ENCODE measurements around the gene CHD2.

CHD2 gene

DNA sequence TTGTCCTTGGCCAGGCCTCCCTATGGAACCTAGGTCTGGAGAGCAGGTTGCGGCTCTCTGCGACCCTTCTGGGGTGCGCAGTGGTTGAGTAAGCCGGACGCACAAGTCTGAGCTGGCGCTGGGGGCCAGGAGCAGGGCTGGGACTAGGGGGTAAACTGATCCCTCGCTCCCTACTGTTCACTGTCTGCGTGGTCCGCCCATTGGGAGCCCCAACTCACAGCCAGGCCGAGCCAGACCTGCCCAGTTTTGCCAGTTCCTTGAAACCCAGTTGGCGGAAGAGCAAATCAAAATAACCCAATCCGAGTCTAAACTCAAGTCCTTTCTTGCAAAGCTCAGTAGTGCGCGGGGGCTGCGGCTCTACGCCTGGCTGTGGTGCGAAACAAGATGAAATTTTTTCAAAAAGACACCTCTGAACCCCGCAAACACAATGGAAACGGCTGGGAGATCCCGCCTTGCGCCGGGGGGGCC is 171.4 kb downstream of the CHD2 start:
- Histone ChIP-seq H4K20me1 (ENCODE audit: insufficient read depth) (no peaks in the 10 kb centered on the region), H2AFZ (ENCODE audit: low read depth) (no peak overlapping the region), H3K4me1 (ENCODE audit: low read depth, poor library complexity, severe bottlenecking) (no peaks in the 10 kb centered on the region), H3K27ac (no peak overlapping the region), H3K4me3 (IDR thresholded peaks at IDR 0.05; ENCODE audit: insufficient read depth, low read depth, low read length) (no peak overlapping the region), H3K4me2 (no peak overlapping the region), H3K36me3 (ENCODE audit: insufficient read depth) (no peaks in the 10 kb centered on the region), H3K9ac (no peak overlapping the region), H3K79me2 (ENCODE audit: insufficient read depth, low read depth) (no peaks in the 10 kb centered on the region), H3K27me3 (ENCODE audit: insufficient read depth, low read depth) (peaks cover 4% of the 10 kb centered on the region; the same call in 1 of the 2 replicates)
- TF ChIP-seq, protein P1, sequence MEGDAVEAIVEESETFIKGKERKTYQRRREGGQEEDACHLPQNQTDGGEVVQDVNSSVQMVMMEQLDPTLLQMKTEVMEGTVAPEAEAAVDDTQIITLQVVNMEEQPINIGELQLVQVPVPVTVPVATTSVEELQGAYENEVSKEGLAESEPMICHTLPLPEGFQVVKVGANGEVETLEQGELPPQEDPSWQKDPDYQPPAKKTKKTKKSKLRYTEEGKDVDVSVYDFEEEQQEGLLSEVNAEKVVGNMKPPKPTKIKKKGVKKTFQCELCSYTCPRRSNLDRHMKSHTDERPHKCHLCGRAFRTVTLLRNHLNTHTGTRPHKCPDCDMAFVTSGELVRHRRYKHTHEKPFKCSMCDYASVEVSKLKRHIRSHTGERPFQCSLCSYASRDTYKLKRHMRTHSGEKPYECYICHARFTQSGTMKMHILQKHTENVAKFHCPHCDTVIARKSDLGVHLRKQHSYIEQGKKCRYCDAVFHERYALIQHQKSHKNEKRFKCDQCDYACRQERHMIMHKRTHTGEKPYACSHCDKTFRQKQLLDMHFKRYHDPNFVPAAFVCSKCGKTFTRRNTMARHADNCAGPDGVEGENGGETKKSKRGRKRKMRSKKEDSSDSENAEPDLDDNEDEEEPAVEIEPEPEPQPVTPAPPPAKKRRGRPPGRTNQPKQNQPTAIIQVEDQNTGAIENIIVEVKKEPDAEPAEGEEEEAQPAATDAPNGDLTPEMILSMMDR (conservative IDR thresholded peaks at IDR 0.05; ENCODE audit: low read depth, low read length): no peak

DNA sequence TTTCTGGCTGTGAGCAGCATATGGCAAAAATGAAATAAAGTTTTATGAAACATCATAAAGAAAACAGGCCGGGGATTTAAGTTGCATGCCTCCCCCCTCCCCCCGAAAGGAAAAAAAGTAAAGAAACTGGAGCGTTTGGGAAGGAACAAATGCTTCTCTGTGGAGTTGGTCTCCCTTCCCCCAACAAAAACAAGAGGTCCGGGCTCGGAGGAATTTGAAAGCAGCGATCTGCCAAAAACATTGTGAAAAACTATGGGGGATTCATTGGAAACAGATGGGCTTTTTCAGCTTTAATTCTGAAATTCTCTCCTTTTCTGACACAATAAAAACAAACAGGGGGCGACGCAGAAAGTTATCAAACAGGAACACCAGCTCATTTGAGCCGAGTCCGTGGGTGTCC is 171.9 kb downstream of the CHD2 start:
- Histone ChIP-seq H3K4me2 (peak overlapping the region; percentile 39; the same call in 1 of the 2 replicates), H2AFZ (ENCODE audit: low read depth) (no peak overlapping the region), H4K20me1 (ENCODE audit: insufficient read depth) (no peaks in the 10 kb centered on the region), H3K9ac (no peak overlapping the region), H3K27ac (no peak overlapping the region), H3K4me3 (IDR thresholded peaks at IDR 0.05; ENCODE audit: insufficient read depth, low read depth, low read length) (no peak overlapping the region), H3K36me3 (ENCODE audit: insufficient read depth) (no peaks in the 10 kb centered on the region), H3K27me3 (ENCODE audit: insufficient read depth, low read depth) (peaks cover 4% of the 10 kb centered on the region; the same call in 1 of the 2 replicates), H3K79me2 (ENCODE audit: insufficient read depth, low read depth) (no peaks in the 10 kb centered on the region), H3K4me1 (ENCODE audit: low read depth, poor library complexity, severe bottlenecking) (no peaks in the 10 kb centered on the region)
- TF ChIP-seq, protein P1 (conservative IDR thresholded peaks at IDR 0.05; ENCODE audit: low read depth, low read length): no peak

DNA sequence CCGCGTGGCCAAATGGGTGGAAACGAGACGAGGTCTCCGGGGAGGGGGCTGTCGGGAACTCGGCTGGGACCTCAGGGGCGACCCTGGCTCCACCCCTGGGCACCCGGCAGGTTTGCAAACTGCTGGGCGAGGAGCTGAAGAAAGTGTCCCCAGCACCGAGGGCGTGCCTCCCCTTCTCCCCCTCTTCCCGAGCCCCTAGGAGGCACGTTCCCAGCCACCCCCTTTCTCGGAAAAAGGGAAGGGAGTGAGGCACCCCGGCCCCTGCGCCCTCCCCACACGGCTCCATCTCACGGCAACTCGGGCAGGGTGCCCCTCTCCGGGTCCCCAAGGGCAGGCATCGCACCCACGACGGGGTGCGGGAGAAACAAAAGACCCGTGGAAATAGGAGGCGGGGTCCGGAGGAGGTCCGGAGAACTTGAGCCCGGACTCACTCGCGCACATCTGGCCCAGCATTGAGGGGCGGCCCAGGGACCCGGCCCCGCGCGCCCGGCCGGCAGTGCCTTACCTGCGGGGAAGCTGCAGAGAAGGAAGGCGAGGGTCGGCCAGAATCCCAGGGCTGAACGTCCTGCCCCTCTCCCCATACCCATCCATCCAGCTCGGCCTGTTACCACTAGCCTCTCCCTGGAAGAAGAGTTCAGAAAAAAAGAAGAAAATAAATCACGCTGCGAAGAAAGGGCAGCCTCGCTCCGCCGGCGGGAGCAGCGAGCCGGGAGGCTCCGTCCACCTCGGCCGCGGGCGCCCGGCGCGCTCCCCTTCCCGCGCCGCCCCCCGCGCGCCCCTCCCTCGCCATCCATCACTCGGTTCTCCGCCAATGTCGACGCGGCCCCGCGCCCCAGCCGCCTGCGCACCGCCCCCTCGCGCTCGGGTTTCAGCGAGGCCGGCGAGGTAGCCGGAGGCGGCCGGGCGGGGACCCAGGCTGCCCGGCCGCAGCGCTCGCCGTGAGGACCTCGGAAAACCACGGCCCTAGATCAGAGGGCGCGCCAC is 172.6 kb downstream of the CHD2 start:
- H3K9ac ChIP-seq: no peak overlapping the region
- peak overlapping the region; percentile 39; the same call in 1 of the 2 replicates for H3K4me2 ChIP-seq
- H3K27me3 ChIP-seq (ENCODE audit: insufficient read depth, low read depth): peaks cover 4% of the 10 kb centered on the region; the same call in 1 of the 2 replicates
- TF ChIP-seq, protein P1 (conservative IDR thresholded peaks at IDR 0.05; ENCODE audit: low read depth, low read length): no peak
- no peaks in the 10 kb centered on the region for H4K20me1 ChIP-seq (ENCODE audit: insufficient read depth)
- no peaks in the 10 kb centered on the region for H3K4me1 ChIP-seq (ENCODE audit: low read depth, poor library complexity, severe bottlenecking)
- H3K4me3 ChIP-seq (IDR thresholded peaks at IDR 0.05; ENCODE audit: insufficient read depth, low read depth, low read length): no peak overlapping the region
- H2AFZ ChIP-seq (ENCODE audit: low read depth): peak overlapping the region; percentile 30; the same call in 1 of the 2 replicates
- no peaks in the 10 kb centered on the region for H3K79me2 ChIP-seq (ENCODE audit: insufficient read depth, low read depth)
- no peak overlapping the region for H3K27ac ChIP-seq
- no peaks in the 10 kb centered on the region for H3K36me3 ChIP-seq (ENCODE audit: insufficient read depth)

DNA sequence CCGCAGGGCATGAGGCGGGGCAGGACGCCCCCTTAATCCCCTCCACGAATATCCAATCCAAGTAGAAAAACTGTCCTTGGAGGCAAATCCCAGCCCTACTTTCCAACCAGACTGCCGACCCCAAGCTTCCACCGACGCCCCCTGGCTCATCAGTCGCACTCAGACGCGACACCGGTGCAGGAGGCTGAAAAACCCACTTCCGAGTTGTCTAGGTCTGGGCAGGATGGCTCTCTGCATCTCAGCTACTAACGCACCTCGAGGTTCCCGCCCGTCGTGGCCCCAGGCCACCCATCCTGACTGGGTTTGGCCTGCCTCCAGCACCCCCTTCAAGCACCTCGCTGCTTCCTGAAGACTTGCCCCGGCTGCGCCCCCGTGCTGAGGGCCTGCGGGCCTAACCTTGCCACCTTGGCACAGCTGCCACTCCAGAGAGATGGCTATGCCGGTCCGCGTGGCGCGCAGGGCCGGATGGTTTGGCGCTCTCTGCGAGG is 173.4 kb downstream of the CHD2 start:
- no peaks in the 10 kb centered on the region for H3K79me2 ChIP-seq (ENCODE audit: insufficient read depth, low read depth)
- peaks cover 4% of the 10 kb centered on the region; the same call in 1 of the 2 replicates for H3K27me3 ChIP-seq (ENCODE audit: insufficient read depth, low read depth)
- TF ChIP-seq, protein P1 (conservative IDR thresholded peaks at IDR 0.05; ENCODE audit: low read depth, low read length): no peak
- H3K27ac ChIP-seq: no peak overlapping the region
- H3K36me3 ChIP-seq (ENCODE audit: insufficient read depth): no peaks in the 10 kb centered on the region
- H3K4me2 ChIP-seq: no peak overlapping the region
- H4K20me1 ChIP-seq (ENCODE audit: insufficient read depth): no peaks in the 10 kb centered on the region
- H2AFZ ChIP-seq (ENCODE audit: low read depth): no peak overlapping the region; the same call in 1 of the 2 replicates
- no peaks in the 10 kb centered on the region for H3K4me1 ChIP-seq (ENCODE audit: low read depth, poor library complexity, severe bottlenecking)
- no peak overlapping the region for H3K4me3 ChIP-seq (IDR thresholded peaks at IDR 0.05; ENCODE audit: insufficient read depth, low read depth, low read length)
- H3K9ac ChIP-seq: no peak overlapping the region
